ENCODE measurements around the gene MORN1.

DNA sequence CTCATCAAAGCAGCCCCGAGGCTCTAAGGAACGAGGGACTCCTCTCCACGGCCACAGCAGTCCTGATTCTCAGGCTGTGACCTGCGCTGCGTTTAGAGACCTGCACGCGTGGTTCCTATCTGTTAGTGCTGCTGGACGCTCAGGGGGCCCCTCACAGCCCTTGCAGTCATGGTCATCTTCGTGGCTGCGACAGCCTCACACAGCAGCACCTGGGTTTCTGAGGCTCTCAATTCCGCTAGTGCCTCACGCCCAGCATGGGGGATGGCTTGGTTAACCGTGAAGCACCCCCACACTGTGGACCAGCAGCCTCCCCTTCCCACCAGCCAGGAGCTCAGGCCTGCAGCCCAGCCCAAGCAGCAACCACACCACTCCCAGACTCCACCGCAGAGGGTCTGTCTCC lies 7.8 kb downstream of the MORN1 start:
- TF ChIP-seq, protein P1, sequence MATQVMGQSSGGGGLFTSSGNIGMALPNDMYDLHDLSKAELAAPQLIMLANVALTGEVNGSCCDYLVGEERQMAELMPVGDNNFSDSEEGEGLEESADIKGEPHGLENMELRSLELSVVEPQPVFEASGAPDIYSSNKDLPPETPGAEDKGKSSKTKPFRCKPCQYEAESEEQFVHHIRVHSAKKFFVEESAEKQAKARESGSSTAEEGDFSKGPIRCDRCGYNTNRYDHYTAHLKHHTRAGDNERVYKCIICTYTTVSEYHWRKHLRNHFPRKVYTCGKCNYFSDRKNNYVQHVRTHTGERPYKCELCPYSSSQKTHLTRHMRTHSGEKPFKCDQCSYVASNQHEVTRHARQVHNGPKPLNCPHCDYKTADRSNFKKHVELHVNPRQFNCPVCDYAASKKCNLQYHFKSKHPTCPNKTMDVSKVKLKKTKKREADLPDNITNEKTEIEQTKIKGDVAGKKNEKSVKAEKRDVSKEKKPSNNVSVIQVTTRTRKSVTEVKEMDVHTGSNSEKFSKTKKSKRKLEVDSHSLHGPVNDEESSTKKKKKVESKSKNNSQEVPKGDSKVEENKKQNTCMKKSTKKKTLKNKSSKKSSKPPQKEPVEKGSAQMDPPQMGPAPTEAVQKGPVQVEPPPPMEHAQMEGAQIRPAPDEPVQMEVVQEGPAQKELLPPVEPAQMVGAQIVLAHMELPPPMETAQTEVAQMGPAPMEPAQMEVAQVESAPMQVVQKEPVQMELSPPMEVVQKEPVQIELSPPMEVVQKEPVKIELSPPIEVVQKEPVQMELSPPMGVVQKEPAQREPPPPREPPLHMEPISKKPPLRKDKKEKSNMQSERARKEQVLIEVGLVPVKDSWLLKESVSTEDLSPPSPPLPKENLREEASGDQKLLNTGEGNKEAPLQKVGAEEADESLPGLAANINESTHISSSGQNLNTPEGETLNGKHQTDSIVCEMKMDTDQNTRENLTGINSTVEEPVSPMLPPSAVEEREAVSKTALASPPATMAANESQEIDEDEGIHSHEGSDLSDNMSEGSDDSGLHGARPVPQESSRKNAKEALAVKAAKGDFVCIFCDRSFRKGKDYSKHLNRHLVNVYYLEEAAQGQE (IDR thresholded peaks at IDR 0.05): no peak
- TF ChIP-seq, protein P2, sequence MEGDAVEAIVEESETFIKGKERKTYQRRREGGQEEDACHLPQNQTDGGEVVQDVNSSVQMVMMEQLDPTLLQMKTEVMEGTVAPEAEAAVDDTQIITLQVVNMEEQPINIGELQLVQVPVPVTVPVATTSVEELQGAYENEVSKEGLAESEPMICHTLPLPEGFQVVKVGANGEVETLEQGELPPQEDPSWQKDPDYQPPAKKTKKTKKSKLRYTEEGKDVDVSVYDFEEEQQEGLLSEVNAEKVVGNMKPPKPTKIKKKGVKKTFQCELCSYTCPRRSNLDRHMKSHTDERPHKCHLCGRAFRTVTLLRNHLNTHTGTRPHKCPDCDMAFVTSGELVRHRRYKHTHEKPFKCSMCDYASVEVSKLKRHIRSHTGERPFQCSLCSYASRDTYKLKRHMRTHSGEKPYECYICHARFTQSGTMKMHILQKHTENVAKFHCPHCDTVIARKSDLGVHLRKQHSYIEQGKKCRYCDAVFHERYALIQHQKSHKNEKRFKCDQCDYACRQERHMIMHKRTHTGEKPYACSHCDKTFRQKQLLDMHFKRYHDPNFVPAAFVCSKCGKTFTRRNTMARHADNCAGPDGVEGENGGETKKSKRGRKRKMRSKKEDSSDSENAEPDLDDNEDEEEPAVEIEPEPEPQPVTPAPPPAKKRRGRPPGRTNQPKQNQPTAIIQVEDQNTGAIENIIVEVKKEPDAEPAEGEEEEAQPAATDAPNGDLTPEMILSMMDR (IDR thresholded peaks at IDR 0.05; ENCODE audit: low read depth, low read length, missing input control): no peak
- TF ChIP-seq RAD21 (IDR thresholded peaks at IDR 0.05) (no peak), YY1 (IDR thresholded peaks at IDR 0.05) (no peak), HNF4A (conservative IDR thresholded peaks at IDR 0.05) (no peak), TAF1 (conservative IDR thresholded peaks at IDR 0.05) (no peak), SP1 (IDR thresholded peaks at IDR 0.05) (no peak), GABPA (IDR thresholded peaks at IDR 0.05 in 1 of 2, conservative IDR thresholded peaks at IDR 0.05 in 1 of 2) (no peak), HNF4G (IDR thresholded peaks at IDR 0.05) (no peak), EGR1 (IDR thresholded peaks at IDR 0.05; ENCODE audit: low read depth in 2 of 2) (no peak), FOXA2 (IDR thresholded peaks at IDR 0.05) (no peak)
- TF ChIP-seq, protein P3, sequence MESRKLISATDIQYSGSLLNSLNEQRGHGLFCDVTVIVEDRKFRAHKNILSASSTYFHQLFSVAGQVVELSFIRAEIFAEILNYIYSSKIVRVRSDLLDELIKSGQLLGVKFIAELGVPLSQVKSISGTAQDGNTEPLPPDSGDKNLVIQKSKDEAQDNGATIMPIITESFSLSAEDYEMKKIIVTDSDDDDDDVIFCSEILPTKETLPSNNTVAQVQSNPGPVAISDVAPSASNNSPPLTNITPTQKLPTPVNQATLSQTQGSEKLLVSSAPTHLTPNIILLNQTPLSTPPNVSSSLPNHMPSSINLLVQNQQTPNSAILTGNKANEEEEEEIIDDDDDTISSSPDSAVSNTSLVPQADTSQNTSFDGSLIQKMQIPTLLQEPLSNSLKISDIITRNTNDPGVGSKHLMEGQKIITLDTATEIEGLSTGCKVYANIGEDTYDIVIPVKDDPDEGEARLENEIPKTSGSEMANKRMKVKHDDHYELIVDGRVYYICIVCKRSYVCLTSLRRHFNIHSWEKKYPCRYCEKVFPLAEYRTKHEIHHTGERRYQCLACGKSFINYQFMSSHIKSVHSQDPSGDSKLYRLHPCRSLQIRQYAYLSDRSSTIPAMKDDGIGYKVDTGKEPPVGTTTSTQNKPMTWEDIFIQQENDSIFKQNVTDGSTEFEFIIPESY (IDR thresholded peaks at IDR 0.05): no peak
- TF ChIP-seq, protein P4, sequence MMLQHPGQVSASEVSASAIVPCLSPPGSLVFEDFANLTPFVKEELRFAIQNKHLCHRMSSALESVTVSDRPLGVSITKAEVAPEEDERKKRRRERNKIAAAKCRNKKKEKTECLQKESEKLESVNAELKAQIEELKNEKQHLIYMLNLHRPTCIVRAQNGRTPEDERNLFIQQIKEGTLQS (IDR thresholded peaks at IDR 0.05): no peak
- TF ChIP-seq, protein P5, sequence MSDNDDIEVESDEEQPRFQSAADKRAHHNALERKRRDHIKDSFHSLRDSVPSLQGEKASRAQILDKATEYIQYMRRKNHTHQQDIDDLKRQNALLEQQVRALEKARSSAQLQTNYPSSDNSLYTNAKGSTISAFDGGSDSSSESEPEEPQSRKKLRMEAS (IDR thresholded peaks at IDR 0.05): no peak

Data from liver (tissue), 3 donors.